Liver (tissue), 3 donors: Measurements from ENCODE around the gene BAK1.

Experiments
- RXRA ChIP-seq, 2 donors: IDR thresholded peaks; 2 replicates each; pipeline ENCODE4 v1.6.1; 2017 to 2018; ENCODE audit warnings: antibody characterized with exemption in 2 of 2, mild to moderate bottlenecking in 1 of 2
- SP1 ChIP-seq: IDR thresholded peaks from 2 replicates; pipeline ENCODE4 v1.6.1; 2018; ENCODE audit warnings: antibody characterized with exemption, mild to moderate bottlenecking
- YY1 ChIP-seq: IDR thresholded peaks from 2 replicates; pipeline ENCODE4 v1.6.1; 2016; ENCODE audit warnings: antibody characterized with exemption, mild to moderate bottlenecking
- TF ChIP-seq, protein P1 (sequence below): fragments of 150-350 bp; IDR thresholded peaks from 2 replicates; pipeline ENCODE4 v1.5.1; 2017; ENCODE audit warnings: improper control_type of control experiment, low read depth, low read length; ENCODE audit not compliant: missing input control
- donor health status: healthy.
- donor health status: healthy.

DNA sequence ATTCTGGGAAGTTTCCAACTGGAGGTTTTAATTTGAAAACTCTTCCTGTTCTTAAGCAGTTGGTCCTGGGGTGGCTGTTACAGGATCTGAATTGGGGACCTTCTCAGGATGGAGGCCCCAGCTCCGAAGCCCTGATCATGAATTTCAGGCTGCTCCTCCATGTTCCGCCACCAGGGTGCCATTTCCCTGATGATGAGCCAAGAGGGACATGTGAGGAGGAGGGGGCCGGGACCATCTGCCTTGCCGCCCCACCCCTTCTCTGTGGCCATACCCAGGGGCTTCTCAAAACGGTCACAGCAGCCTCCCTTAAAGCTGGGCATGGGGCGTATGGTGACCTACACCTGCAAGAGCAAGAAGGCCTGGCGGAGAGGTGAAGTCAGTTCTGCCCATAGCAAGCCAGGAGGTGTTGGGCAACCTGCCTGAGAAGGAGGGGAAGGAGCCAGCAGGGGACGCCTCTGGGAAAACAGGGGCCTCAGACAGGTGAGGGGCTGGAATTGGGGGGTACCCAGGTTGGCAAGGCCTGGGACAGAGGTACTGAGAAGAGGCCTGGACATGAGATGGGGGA, 3.6 kb upstream of the BAK1 start:
- TF ChIP-seq, protein P1, sequence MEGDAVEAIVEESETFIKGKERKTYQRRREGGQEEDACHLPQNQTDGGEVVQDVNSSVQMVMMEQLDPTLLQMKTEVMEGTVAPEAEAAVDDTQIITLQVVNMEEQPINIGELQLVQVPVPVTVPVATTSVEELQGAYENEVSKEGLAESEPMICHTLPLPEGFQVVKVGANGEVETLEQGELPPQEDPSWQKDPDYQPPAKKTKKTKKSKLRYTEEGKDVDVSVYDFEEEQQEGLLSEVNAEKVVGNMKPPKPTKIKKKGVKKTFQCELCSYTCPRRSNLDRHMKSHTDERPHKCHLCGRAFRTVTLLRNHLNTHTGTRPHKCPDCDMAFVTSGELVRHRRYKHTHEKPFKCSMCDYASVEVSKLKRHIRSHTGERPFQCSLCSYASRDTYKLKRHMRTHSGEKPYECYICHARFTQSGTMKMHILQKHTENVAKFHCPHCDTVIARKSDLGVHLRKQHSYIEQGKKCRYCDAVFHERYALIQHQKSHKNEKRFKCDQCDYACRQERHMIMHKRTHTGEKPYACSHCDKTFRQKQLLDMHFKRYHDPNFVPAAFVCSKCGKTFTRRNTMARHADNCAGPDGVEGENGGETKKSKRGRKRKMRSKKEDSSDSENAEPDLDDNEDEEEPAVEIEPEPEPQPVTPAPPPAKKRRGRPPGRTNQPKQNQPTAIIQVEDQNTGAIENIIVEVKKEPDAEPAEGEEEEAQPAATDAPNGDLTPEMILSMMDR: no peak
- TF ChIP-seq RXRA (IDR thresholded peaks at IDR 0.05) (no peak), SP1 (no peak), YY1 (no peak)
